ENCODE results near the gene VASP. TPM values are rescaled to one million over a fixed set of nuclear protein-coding genes. Genes with fewer than 3 reads are reported as not detected.

Gene VASP
- total and polyA plus RNA-seq, 2 of the 4 experiments (the other 2 are of a cell fraction) = 61.1 to 88.8 TPM

DNA sequence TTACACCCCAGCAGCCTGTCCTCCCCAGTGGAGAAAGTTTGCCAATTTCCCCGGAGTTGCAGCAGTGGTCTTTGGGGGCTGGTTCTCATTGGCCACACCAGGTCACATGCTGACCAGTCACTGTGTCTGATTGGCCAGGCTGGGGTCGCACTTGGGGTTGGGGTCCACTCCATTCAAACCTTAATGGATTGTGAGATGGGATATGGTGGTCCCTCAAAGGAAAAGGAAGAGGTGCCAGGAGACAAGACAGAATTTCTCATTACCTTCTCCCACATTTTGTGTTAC lies 5.6 kb upstream of the VASP start:
- Histone ChIP-seq H3K4ac (ENCODE audit: low read depth, low read length) (no peak overlapping the region), H3K27me3 (ENCODE audit: control insufficient read depth, insufficient read depth, low read length) (peaks cover 6% of the 10 kb centered on the region; the same call in 1 of the 2 replicates), H3K23ac (ENCODE audit: low read depth, low read length) (no peak overlapping the region), H4K91ac (ENCODE audit: insufficient read depth, low read depth, low read length) (no peak overlapping the region), H2BK15ac (ENCODE audit: low read depth, low read length) (no peak overlapping the region), H2BK120ac (ENCODE audit: low read depth, low read length) (no peak overlapping the region), H3K27ac (ENCODE audit: insufficient read depth, low read length) (no peak overlapping the region), H3K9me1 (ENCODE audit: insufficient read depth, low read length) (peaks cover 18% of the 10 kb centered on the region), H3K9me3 (ENCODE audit: control insufficient read depth, insufficient read depth, low read length) (no peaks in the 10 kb centered on the region), H2AK5ac (ENCODE audit: low read depth, low read length) (no peak overlapping the region), H3K4me2 (ENCODE audit: low read depth, low read length) (no peak overlapping the region), H2BK20ac (ENCODE audit: low read depth, low read length) (no peak overlapping the region), H2AK9ac (replicated peaks; ENCODE audit: low read depth, low read length, poor library complexity) (no peak overlapping the region), H3K9ac (ENCODE audit: low read depth, low read length) (no peak overlapping the region), H3K14ac (replicated peaks; ENCODE audit: low read depth, low read length) (no peak overlapping the region), H3K18ac (ENCODE audit: low read depth, low read length) (no peak overlapping the region), H3K79me1 (ENCODE audit: low read depth in 1 of 2, low read length in 2 of 2) (peaks cover 0 to 17% of the 10 kb centered on the region in 2 experiments; a peak in 2 of 4 replicates), H4K5ac (ENCODE audit: low read depth, low read length) (no peak overlapping the region), H2BK5ac (ENCODE audit: low read depth, low read length, poor library complexity, severe bottlenecking) (no peak overlapping the region), H3K4me1 (ENCODE audit: control insufficient read depth, insufficient read depth, low read length) (peaks cover 7% of the 10 kb centered on the region), H3K36me3 (ENCODE audit: control insufficient read depth, insufficient read depth, low read length) (no peaks in the 10 kb centered on the region), H3K56ac (ENCODE audit: extremely low read depth, insufficient read depth, low read length) (no peak overlapping the region), H4K20me1 (ENCODE audit: insufficient read depth, low read length) (no peaks in the 10 kb centered on the region), H3K4me3 (ENCODE audit: insufficient read depth, low read depth, low read length) (no peak overlapping the region), H4K8ac (ENCODE audit: low read depth in 2 of 2, low read length in 2 of 2) (no peak overlapping the region), H2AFZ (replicated peaks; ENCODE audit: low read length, poor library complexity) (no peak overlapping the region)
- WGBS, 2 experiments (ENCODE audit: extremely low coverage in 2 of 2, insufficient read length in 1 of 2) = no CpG with 5 or more reads among the region's 2 CpGs
- POLR2A ChIA-PET (ENCODE audit: unreplicated experiment) = no interaction called here
- TF ChIP-seq CEBPB (IDR thresholded peaks at IDR 0.05; ENCODE audit: low read depth, low read length) = no peak
- peak; percentile 75 for TF ChIP-seq USF2 (IDR thresholded peaks at IDR 0.05; ENCODE audit: low read depth, low read length)
- no peak for TF ChIP-seq MAZ (IDR thresholded peaks at IDR 0.05; ENCODE audit: borderline replicate concordance, low read depth, low read length)
- no peak for TF ChIP-seq BHLHE40 (IDR thresholded peaks at IDR 0.05; ENCODE audit: low read depth, low read length)
- BruUV-seq (replicated peaks) = no TSS peak
- intact Hi-C loops (cut with micrococcal nuclease) (no loop called here), in situ Hi-C loops (cut with MboI; ENCODE audit: low sequenced_read_pairs) (no loop called here), dilution Hi-C loops (cut with HindIII; ENCODE audit: low sequenced_read_pairs, unreplicated experiment) (no loop called here)
- CTCF ChIA-PET = no interaction called here
- ATAC-seq (ENCODE audit: low read depth) (no peak), DNase-seq (no peak)

Data from IMR-90 (cell line).